ENCODE data around the gene RAB39A.
"Not testable (repeated sequence)": the region's sequence is repeated elsewhere in the genome, so short reads cannot be mapped to it uniquely, and the experiment has no call there.

Gene RAB39A

DNA sequence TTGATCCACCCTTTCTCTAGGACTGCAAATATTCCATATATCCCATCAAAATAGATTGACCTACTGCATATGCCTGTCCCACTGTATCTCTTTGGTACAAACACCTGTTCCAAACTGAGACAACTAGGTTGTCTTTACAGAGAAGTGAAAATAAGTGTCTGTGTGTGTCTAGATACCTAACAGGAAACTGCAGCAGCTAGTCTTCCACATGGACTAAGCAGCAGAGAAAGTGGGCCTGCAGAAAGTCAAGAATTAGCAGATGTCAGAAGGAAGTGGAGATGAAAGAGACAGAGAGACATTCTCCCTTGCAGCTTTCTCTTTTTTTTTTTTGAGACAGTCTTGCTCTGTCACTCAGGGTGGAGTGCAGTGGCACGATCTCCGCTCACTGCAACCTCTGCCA, 3.9 kb upstream of the RAB39A start:
- Histone ChIP-seq H3K27ac (no peak overlapping the region), H3K27me3 (peaks cover 15% of the 10 kb centered on the region), H3K4me2 (no peak overlapping the region)

DNA sequence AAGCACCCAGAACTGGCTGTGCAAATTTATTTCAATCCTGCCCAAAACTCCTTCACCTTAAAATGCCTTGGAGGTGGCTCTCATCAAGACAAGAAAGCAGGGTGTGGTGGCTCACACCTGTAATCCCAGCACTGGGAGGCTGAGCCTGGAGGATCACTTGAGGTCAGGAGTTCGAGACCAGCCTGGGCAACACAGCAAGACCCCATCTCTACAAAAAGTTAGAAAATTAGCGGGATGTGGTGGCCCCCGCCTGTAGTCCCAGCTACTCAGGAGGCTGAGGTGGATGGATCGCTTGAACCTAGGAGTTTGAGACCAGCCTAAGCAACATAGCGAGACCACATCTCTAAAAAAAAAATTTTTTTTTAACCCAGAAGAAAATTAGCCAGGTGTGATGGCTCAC, 689 bp upstream of the RAB39A start:
- peak overlapping the region; percentile 63 for H3K4me2 ChIP-seq
- H4K20me1 ChIP-seq, result no peaks in the 10 kb centered on the region
- H3K9ac ChIP-seq, result no peak overlapping the region

More for the DNA sequence above, 3.9 kb upstream of the RAB39A start:
- no peak overlapping the region for H3K4me3 ChIP-seq
- no peaks in the 10 kb centered on the region; the same call in 1 of the 2 replicates for H3K9me3 ChIP-seq
- no peak for TF ChIP-seq Cebpa-rat (IDR thresholded peaks at IDR 0.05)
- no peaks in the 10 kb centered on the region for H4K20me1 ChIP-seq
- peaks cover 6% of the 10 kb centered on the region; the same call in 1 of the 2 replicates for H3K4me1 ChIP-seq
- H3K36me3 ChIP-seq, result no peaks in the 10 kb centered on the region
- no peak overlapping the region for H3K9ac ChIP-seq

GRCh38 chr11:107928767-107929507, 689 bp downstream of the RAB39A start:
- no peak overlapping the region for H3K9ac ChIP-seq

More for the DNA sequence above, 689 bp upstream of the RAB39A start:
- Histone ChIP-seq H3K9me3 (no peaks in the 10 kb centered on the region; the same call in 1 of the 2 replicates), H3K27me3 (peaks cover 16% of the 10 kb centered on the region), H3K4me3 (peak overlapping the region; percentile 54; the same call in 1 of the 2 replicates), H3K4me1 (peaks cover 6% of the 10 kb centered on the region; the same call in 1 of the 2 replicates), H3K36me3 (no peaks in the 10 kb centered on the region), H3K27ac (no peak overlapping the region)
- TF ChIP-seq Cebpa-rat (IDR thresholded peaks at IDR 0.05), result no peak

DNA sequence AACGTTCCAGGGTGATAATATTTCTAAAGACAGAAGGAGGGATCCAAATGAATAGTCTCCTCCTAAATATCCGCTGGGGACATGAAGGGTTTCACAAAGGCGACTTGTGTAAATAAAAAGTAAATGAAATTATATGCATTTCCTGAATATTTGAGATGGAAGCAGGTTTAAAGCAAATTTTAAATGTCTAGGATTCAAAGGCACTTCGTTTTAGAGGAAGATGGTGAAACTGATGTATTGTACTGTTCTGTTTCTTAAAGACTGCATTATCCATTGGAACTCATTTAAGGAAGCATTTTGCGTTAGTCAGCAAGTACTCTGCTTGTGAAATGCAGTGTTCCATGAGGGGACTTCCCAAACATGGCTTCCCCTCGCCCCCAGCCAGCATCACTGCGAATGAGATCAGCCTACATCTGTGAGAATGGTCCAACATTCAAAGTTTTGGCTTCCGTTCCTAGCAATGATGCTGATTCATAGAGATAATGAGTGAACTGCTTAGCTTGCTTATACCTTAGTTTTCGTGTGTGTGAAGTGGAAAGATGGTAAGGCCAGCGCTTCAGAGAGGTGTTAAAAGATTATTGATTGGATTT, 1.5 kb downstream of the RAB39A start:
- H4K20me1 ChIP-seq, result no peaks in the 10 kb centered on the region
- no peak overlapping the region for H3K27ac ChIP-seq
- TF ChIP-seq Cebpa-rat (IDR thresholded peaks at IDR 0.05), result no peak
- peaks cover 16% of the 10 kb centered on the region for H3K27me3 ChIP-seq
- H3K9me3 ChIP-seq, result no peaks in the 10 kb centered on the region; the same call in 1 of the 2 replicates
- no peak overlapping the region for H3K9ac ChIP-seq
- H3K36me3 ChIP-seq, result no peaks in the 10 kb centered on the region
- H3K4me1 ChIP-seq, result peaks cover 6% of the 10 kb centered on the region; the same call in 1 of the 2 replicates
- H3K4me2 ChIP-seq, result no peak overlapping the region
- no peak overlapping the region for H3K4me3 ChIP-seq

More at GRCh38 chr11:107928767-107929507, 689 bp downstream of the RAB39A start:
- H3K9me3 ChIP-seq, result no peaks in the 10 kb centered on the region; the same call in 1 of the 2 replicates
- H3K27ac ChIP-seq, result no peak overlapping the region
- peak overlapping the region; percentile 69 for H3K4me2 ChIP-seq
- peaks cover 6% of the 10 kb centered on the region; the same call in 1 of the 2 replicates for H3K4me1 ChIP-seq
- no peaks in the 10 kb centered on the region for H3K36me3 ChIP-seq
- no peak for TF ChIP-seq Cebpa-rat (IDR thresholded peaks at IDR 0.05)
- H3K4me3 ChIP-seq, result peak overlapping the region; percentile 63
- peaks cover 16% of the 10 kb centered on the region for H3K27me3 ChIP-seq
- no peaks in the 10 kb centered on the region for H4K20me1 ChIP-seq

- Histone ChIP-seq H3K9ac (no peak overlapping the region), H3K36me3 (no peaks in the 10 kb centered on the region), H3K27ac (no peak overlapping the region), H3K4me1 (peaks cover 6% of the 10 kb centered on the region; the same call in 1 of the 2 replicates), H4K20me1 (no peaks in the 10 kb centered on the region), H3K27me3 (peaks cover 16% of the 10 kb centered on the region), H3K4me2 (no peak overlapping the region), H3K4me3 (no peak overlapping the region), H3K9me3 (no peaks in the 10 kb centered on the region; the same call in 1 of the 2 replicates)
- no peak for TF ChIP-seq Cebpa-rat (IDR thresholded peaks at IDR 0.05)
Measured at GRCh38 chr11:107931206-107931605, 3.0 kb downstream of the RAB39A start.

DNA sequence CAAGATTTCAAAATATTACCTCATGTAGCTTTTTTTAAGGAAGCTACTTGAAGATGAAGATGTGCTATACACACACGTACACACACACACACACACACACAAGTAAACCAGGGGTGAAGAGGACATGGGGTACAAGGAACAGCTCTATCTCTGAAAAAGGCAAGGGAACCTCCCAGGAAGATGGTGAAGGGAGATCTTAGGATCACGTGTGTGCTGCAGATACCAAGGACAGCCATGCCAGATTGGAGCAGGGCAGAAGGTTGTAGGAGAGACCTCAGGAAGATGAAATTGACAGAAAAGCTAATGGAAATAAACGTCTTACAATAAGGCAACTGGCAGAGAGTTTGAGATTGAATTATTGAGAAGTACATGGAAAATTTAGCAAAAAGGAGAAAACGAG, 19.7 kb downstream of the RAB39A start:
- Histone ChIP-seq H3K27me3 (no peaks in the 10 kb centered on the region), H3K4me3 (no peak overlapping the region), H3K27ac (no peak overlapping the region), H4K20me1 (no peaks in the 10 kb centered on the region), H3K9me3 (no peaks in the 10 kb centered on the region), H3K9ac (no peak overlapping the region), H3K36me3 (no peaks in the 10 kb centered on the region), H3K4me1 (0 out of 2 replicates have a peak, but pooled peaks cover 5% of the 10 kb centered on the region), H3K4me2 (no peak overlapping the region)
- TF ChIP-seq Cebpa-rat (IDR thresholded peaks at IDR 0.05), result no peak

- not testable (repeated sequence) for H3K4me3 ChIP-seq
Measured at GRCh38 chr11:107948328-107948727, 20.1 kb downstream of the RAB39A start.

GRCh38 chr11:107951155-107951554, 22.9 kb downstream of the RAB39A start:
- H3K9ac ChIP-seq, result no peak overlapping the region
- H3K27ac ChIP-seq, result no peak overlapping the region
- TF ChIP-seq Cebpa-rat (IDR thresholded peaks at IDR 0.05), result no peak
- H4K20me1 ChIP-seq, result no peaks in the 10 kb centered on the region
- no peaks in the 10 kb centered on the region for H3K36me3 ChIP-seq
- no peaks in the 10 kb centered on the region for H3K9me3 ChIP-seq
- no peaks in the 10 kb centered on the region for H3K27me3 ChIP-seq
- H3K4me1 ChIP-seq, result no peaks in the 10 kb centered on the region
- no peak overlapping the region for H3K4me3 ChIP-seq
- H3K4me2 ChIP-seq, result no peak overlapping the region

More at GRCh38 chr11:107948328-107948727, 20.1 kb downstream of the RAB39A start:
- H3K4me1 ChIP-seq, H3K27ac ChIP-seq, H3K36me3 ChIP-seq, H3K4me2 ChIP-seq, H3K9ac ChIP-seq, H4K20me1 ChIP-seq, H3K27me3 ChIP-seq, H3K9me3 ChIP-seq: not testable (repeated sequence)

DNA sequence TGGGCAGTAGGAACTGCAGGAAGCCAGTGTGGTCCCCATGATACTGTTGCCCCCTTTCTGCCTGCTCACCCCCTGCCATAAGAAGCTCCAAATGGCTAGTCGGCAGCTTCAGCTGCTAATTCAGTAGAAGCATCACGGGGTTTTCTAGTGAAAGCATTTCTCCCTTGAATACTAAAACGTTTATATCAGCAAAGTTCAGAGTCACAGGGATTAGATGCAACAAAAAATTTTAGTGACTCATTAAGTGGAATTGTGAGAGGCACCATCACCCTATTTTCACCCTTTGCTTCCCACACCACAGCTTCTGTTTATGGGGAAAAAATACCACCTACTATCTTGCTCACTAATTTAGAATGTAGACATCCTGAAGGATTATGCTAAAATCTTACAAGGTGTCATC, 25.2 kb downstream of the RAB39A start:
- no peaks in the 10 kb centered on the region for H3K4me1 ChIP-seq
- TF ChIP-seq Cebpa-rat (IDR thresholded peaks at IDR 0.05), result no peak
- no peaks in the 10 kb centered on the region for H3K36me3 ChIP-seq
- H3K27me3 ChIP-seq, result no peaks in the 10 kb centered on the region
- no peak overlapping the region for H3K4me3 ChIP-seq
- no peaks in the 10 kb centered on the region for H4K20me1 ChIP-seq
- no peak overlapping the region for H3K4me2 ChIP-seq
- H3K9ac ChIP-seq, result no peak overlapping the region
- no peaks in the 10 kb centered on the region for H3K9me3 ChIP-seq
- H3K27ac ChIP-seq, result no peak overlapping the region

DNA sequence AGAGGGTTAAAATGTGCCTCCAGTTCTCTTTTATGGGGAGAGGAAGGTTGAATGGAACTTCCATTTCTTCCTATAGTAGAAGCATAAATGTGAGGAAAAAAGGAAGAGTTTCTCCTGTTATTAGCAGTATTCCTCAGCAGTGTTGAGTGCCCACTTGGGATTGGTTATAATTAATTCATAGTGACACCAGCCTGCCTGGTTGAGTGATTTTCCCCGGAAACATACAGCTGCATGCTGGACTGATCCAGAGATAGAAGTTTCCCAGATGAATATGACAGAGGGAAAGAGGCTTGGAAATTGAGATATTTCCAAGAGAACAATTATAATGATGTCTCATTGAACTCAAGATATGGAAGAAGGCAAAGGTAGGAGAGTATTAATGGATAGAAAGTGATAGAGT, 28.3 kb downstream of the RAB39A start:
- Histone ChIP-seq H3K9me3 (no peaks in the 10 kb centered on the region), H3K4me2 (no peak overlapping the region), H3K27me3 (no peaks in the 10 kb centered on the region), H3K9ac (no peak overlapping the region), H4K20me1 (no peaks in the 10 kb centered on the region), H3K4me1 (no peaks in the 10 kb centered on the region), H3K36me3 (no peaks in the 10 kb centered on the region), H3K27ac (no peak overlapping the region), H3K4me3 (no peak overlapping the region)
- TF ChIP-seq Cebpa-rat (IDR thresholded peaks at IDR 0.05), result no peak
